Neural progenitor cell (in vitro differentiated cells): ENCODE data around the gene PRICKLE3. TPM values are rescaled to one million over a fixed set of nuclear protein-coding genes. Genes with fewer than 3 reads are reported as not detected.

Source experiments
- DNase-seq: peaks from one replicate; pipeline ENCODE4 v3.0.0-alpha.2; 2016; ENCODE audit warnings: low spot score
- H2AFZ ChIP-seq: fragments of 200-600 bp; sonication (generic); replicated peaks from 2 replicates; pipeline ENCODE4 v1.6.1; 2016; ENCODE audit warnings: antibody characterized with exemption
- H3F3A ChIP-seq: fragments of 200-600 bp; sonication (generic); 2 replicates; pipeline ENCODE4 v1.6.1; 2016; ENCODE audit warnings: antibody characterized with exemption, low read depth
- H3K27ac ChIP-seq: fragments of 200-600 bp; sonication (generic); 2 replicates; pipeline ENCODE4 v1.5.1; 2016; ENCODE audit warnings: mild to moderate bottlenecking
- H3K27me3 ChIP-seq: fragments of 200-600 bp; sonication (generic); 2 replicates; pipeline ENCODE4 v1.6.1; 2016; ENCODE audit warnings: mild to moderate bottlenecking, moderate library complexity
- H3K36me3 ChIP-seq: fragments of 200-600 bp; sonication (generic); 2 replicates; pipeline ENCODE4 v1.5.1; 2016
- H3K4me1 ChIP-seq: fragments of 200-600 bp; sonication (generic); 2 replicates; pipeline ENCODE4 v1.6.1; 2016; ENCODE audit warnings: mixed run types
- H3K4me2 ChIP-seq: fragments of 200-600 bp; sonication (generic); 2 replicates; pipeline ENCODE4 v1.6.1; 2016
- H3K4me3 ChIP-seq: fragments of 200-600 bp; sonication (generic); 2 replicates; pipeline ENCODE4 v1.5.1; 2016
- H3K79me2 ChIP-seq: fragments of 200-600 bp; sonication (generic); 2 replicates; pipeline ENCODE4 v1.6.1; 2016; ENCODE audit warnings: low read depth
- H3K9ac ChIP-seq: fragments of 200-600 bp; sonication (generic); 2 replicates; pipeline ENCODE4 v1.6.1; 2016
- H3K9me3 ChIP-seq: fragments of 200-600 bp; sonication (generic); 2 replicates; pipeline ENCODE4 v1.5.1; 2016; ENCODE audit warnings: low read depth
- H4K20me1 ChIP-seq: fragments of 200-600 bp; sonication (generic); 2 replicates; pipeline ENCODE4 v1.6.1; 2016; ENCODE audit warnings: low read depth
- H3K27ac Mint-ChIP-seq: 3 replicates; pipeline ENCODE4 v1.8.0; 2021; ENCODE audit warnings: mixed read lengths
- H3K27me3 Mint-ChIP-seq: 2 replicates; pipeline ENCODE4 v1.8.0; 2022; ENCODE audit warnings: low read depth, mild to moderate bottlenecking, inconsistent platforms, moderate library complexity, mixed read lengths; ENCODE audit not compliant: insufficient read depth
- H3K36me3 Mint-ChIP-seq: 3 replicates; pipeline ENCODE4 v1.8.0; 2021; ENCODE audit warnings: mixed read lengths
- H3K4me1 Mint-ChIP-seq: 3 replicates; pipeline ENCODE4 v1.8.0; 2021; ENCODE audit warnings: mixed read lengths
- H3K4me3 Mint-ChIP-seq: 3 replicates; pipeline ENCODE4 v1.8.0; 2021; ENCODE audit warnings: mild to moderate bottlenecking, moderate library complexity, mixed read lengths
- H3K9me3 Mint-ChIP-seq: 3 replicates; pipeline ENCODE4 v1.8.0; 2020; ENCODE audit warnings: mixed read lengths
- CTCF ChIP-seq: fragments of 200-600 bp; sonication (generic); IDR thresholded peaks from 2 replicates; pipeline ENCODE4 v1.5.1; 2017; ENCODE audit warnings: antibody characterized with exemption, mild to moderate bottlenecking
- EZH2 ChIP-seq: fragments of 200-600 bp; sonication (generic); IDR thresholded peaks from 2 replicates; pipeline ENCODE4 v1.6.1; 2017; ENCODE audit warnings: antibody characterized with exemption, mild to moderate bottlenecking, moderate library complexity
- EZH2phosphoT487 ChIP-seq: fragments of 200-600 bp; sonication (generic); IDR thresholded peaks from 2 replicates; pipeline ENCODE4 v1.6.1; 2017; ENCODE audit warnings: antibody characterized with exemption
- total RNA-seq: library from RNA; depleted of rRNA; stranded (reverse); fragments of >200 nt; gene quantifications from 2 replicates; pipeline ENCODE4 v1.2.3, GENCODE V29; 2015; ENCODE audit warnings: low replicate concordance

Gene PRICKLE3
- total RNA-seq, 1 donor from 2014 or later: 0.28 TPM

- peaks cover 11% of the 10 kb centered on the region for H3K9me3 Mint-ChIP-seq
- no peaks in the 10 kb centered on the region for H3K4me1 ChIP-seq
- H3K36me3 ChIP-seq: no peaks in the 10 kb centered on the region
- no peak for TF ChIP-seq EZH2
- no peak for TF ChIP-seq EZH2phosphoT487
- no peak for TF ChIP-seq CTCF
- H3K4me3 ChIP-seq: no peak overlapping the region
- H4K20me1 ChIP-seq: no peaks in the 10 kb centered on the region
- peak; percentile 38 for DNase-seq
- H3K27me3 ChIP-seq: no peaks in the 10 kb centered on the region
- H3K36me3 Mint-ChIP-seq: no peaks in the 10 kb centered on the region
- H3K4me2 ChIP-seq: peak overlapping the region; percentile 79
- H2AFZ ChIP-seq: peak overlapping the region; percentile 34
- no peaks in the 10 kb centered on the region for H3K79me2 ChIP-seq
- H3K9ac ChIP-seq: no peak overlapping the region
- H3K27ac ChIP-seq: no peak overlapping the region
- peaks cover 27% of the 10 kb centered on the region for H3K4me1 Mint-ChIP-seq
- H3F3A ChIP-seq: peaks cover 33% of the 10 kb centered on the region
- H3K4me3 Mint-ChIP-seq: no peak overlapping the region
- H3K9me3 ChIP-seq: no peaks in the 10 kb centered on the region
- peak overlapping the region; percentile 74 for H3K27ac Mint-ChIP-seq
- H3K27me3 Mint-ChIP-seq: peaks cover 6% of the 10 kb centered on the region
Observed at GRCh38 chrX:49187526-49187925, 1.4 kb upstream of the PRICKLE3 start.

GRCh38 chrX:49187028-49187394 lies 838 bp upstream of the PRICKLE3 start:
- no peak overlapping the region for H3K4me3 ChIP-seq
- H3F3A ChIP-seq: peaks cover 30% of the 10 kb centered on the region
- H3K4me1 ChIP-seq: no peaks in the 10 kb centered on the region
- Mint-ChIP-seq H3K4me1 (peaks cover 27% of the 10 kb centered on the region), H3K27me3 (peaks cover 6% of the 10 kb centered on the region), H3K27ac (peak overlapping the region; percentile 74), H3K9me3 (peaks cover 16% of the 10 kb centered on the region), H3K4me3 (peak overlapping the region; percentile 50), H3K36me3 (no peaks in the 10 kb centered on the region)
- no peak overlapping the region for H3K9ac ChIP-seq
- peak overlapping the region; percentile 79 for H3K4me2 ChIP-seq
- DNase-seq: no peak
- no peaks in the 10 kb centered on the region for H3K9me3 ChIP-seq
- no peaks in the 10 kb centered on the region for H4K20me1 ChIP-seq
- H3K27ac ChIP-seq: no peak overlapping the region
- TF ChIP-seq EZH2phosphoT487: no peak
- TF ChIP-seq EZH2: no peak
- TF ChIP-seq CTCF: no peak
- H2AFZ ChIP-seq: peak overlapping the region; percentile 34
- H3K79me2 ChIP-seq: no peaks in the 10 kb centered on the region
- no peaks in the 10 kb centered on the region for H3K27me3 ChIP-seq
- H3K36me3 ChIP-seq: no peaks in the 10 kb centered on the region

- Histone ChIP-seq H3K27me3 (no peaks in the 10 kb centered on the region), H3K36me3 (no peaks in the 10 kb centered on the region), H3K27ac (no peak overlapping the region), H3F3A (peaks cover 23% of the 10 kb centered on the region), H3K9ac (no peak overlapping the region), H3K79me2 (no peaks in the 10 kb centered on the region), H3K9me3 (no peaks in the 10 kb centered on the region), H4K20me1 (no peaks in the 10 kb centered on the region), H3K4me3 (peak overlapping the region; percentile 55), H3K4me1 (no peaks in the 10 kb centered on the region), H2AFZ (peak overlapping the region; percentile 42), H3K4me2 (peak overlapping the region; percentile 79)
- DNase-seq: peak; percentile 97
- H3K27ac Mint-ChIP-seq: no peak overlapping the region
- H3K4me1 Mint-ChIP-seq: peaks cover 24% of the 10 kb centered on the region
- H3K4me3 Mint-ChIP-seq: peak overlapping the region; percentile 73
- peaks cover 6% of the 10 kb centered on the region for H3K27me3 Mint-ChIP-seq
- H3K36me3 Mint-ChIP-seq: no peaks in the 10 kb centered on the region
- peaks cover 18% of the 10 kb centered on the region for H3K9me3 Mint-ChIP-seq
- TF ChIP-seq EZH2phosphoT487: no peak
- no peak for TF ChIP-seq CTCF
- TF ChIP-seq EZH2: no peak
Observed at GRCh38 chrX:49184294-49185281, 1.6 kb downstream of the PRICKLE3 start.
